GM23248 (cell line): Measurements from ENCODE around the gene RAB37.

Source experiments
- EZH2 ChIP-seq: fragments of 200-600 bp; sonication (generic); IDR thresholded peaks from 2 replicates; pipeline ENCODE4 v1.6.1; 2018; ENCODE audit warnings: antibody characterized with exemption, mild to moderate bottlenecking; ENCODE audit not compliant: insufficient read depth, poor library complexity, severe bottlenecking
- EZH2phosphoT487 ChIP-seq: fragments of 200-600 bp; sonication (generic); IDR thresholded peaks from 2 replicates; pipeline ENCODE4 v1.6.1; 2018; ENCODE audit warnings: antibody characterized with exemption, moderate library complexity, mild to moderate bottlenecking, low read depth; ENCODE audit not compliant: insufficient read depth

GRCh38 chr17:74777901-74778515 is 41.0 kb downstream of the RAB37 start:
- no peak for TF ChIP-seq EZH2
- no peak for TF ChIP-seq EZH2phosphoT487
